ENCODE results near the gene FOXP1.
"Not testable (repeated sequence)": the region's sequence is repeated elsewhere in the genome, so short reads cannot be mapped to it uniquely, and the experiment has no call there.

The FOXP1 gene

GRCh38 chr3:70977712-70978111 lies 605.8 kb downstream of the FOXP1 start:
- Histone ChIP-seq H3F3A (ENCODE audit: control insufficient read depth, insufficient read depth) (no peaks in the 10 kb centered on the region), H3K27me3 (ENCODE audit: control insufficient read depth, low read length) (no peaks in the 10 kb centered on the region), H3K4me3 (ENCODE audit: low read length) (no peak overlapping the region), H3K9me3 (ENCODE audit: control insufficient read depth, insufficient read depth, low read length) (no peaks in the 10 kb centered on the region), H3K36me3 (ENCODE audit: control insufficient read depth, low read length) (peaks cover 43% of the 10 kb centered on the region), H3K4me2 (ENCODE audit: low read length) (no peak overlapping the region), H3K79me2 (ENCODE audit: control insufficient read depth, low read length) (no peaks in the 10 kb centered on the region), H3K9me2 (replicated peaks; ENCODE audit: control insufficient read depth, low read length) (no peaks in the 10 kb centered on the region), H4K20me1 (ENCODE audit: control insufficient read depth, insufficient read depth, low read depth, low read length) (no peaks in the 10 kb centered on the region), H3K27ac (ENCODE audit: low read depth, low read length) (no peak overlapping the region), H3K4me1 (ENCODE audit: control insufficient read depth, low read length) (no peaks in the 10 kb centered on the region)
- TF ChIP-seq EZH2phosphoT487 (IDR thresholded peaks at IDR 0.05; ENCODE audit: borderline replicate concordance, low read length): no peak
- TF ChIP-seq, protein P1, sequence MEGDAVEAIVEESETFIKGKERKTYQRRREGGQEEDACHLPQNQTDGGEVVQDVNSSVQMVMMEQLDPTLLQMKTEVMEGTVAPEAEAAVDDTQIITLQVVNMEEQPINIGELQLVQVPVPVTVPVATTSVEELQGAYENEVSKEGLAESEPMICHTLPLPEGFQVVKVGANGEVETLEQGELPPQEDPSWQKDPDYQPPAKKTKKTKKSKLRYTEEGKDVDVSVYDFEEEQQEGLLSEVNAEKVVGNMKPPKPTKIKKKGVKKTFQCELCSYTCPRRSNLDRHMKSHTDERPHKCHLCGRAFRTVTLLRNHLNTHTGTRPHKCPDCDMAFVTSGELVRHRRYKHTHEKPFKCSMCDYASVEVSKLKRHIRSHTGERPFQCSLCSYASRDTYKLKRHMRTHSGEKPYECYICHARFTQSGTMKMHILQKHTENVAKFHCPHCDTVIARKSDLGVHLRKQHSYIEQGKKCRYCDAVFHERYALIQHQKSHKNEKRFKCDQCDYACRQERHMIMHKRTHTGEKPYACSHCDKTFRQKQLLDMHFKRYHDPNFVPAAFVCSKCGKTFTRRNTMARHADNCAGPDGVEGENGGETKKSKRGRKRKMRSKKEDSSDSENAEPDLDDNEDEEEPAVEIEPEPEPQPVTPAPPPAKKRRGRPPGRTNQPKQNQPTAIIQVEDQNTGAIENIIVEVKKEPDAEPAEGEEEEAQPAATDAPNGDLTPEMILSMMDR (IDR thresholded peaks at IDR 0.05; ENCODE audit: low read depth, low read length, poor library complexity, severe bottlenecking): no peak

GRCh38 chr3:70975981-70976380 lies 607.5 kb downstream of the FOXP1 start:
- not testable (repeated sequence) for H3K9me2 ChIP-seq (replicated peaks; ENCODE audit: control insufficient read depth, low read length); H3K4me3 ChIP-seq (ENCODE audit: low read length); H3K4me1 ChIP-seq (ENCODE audit: control insufficient read depth, low read length); H3K4me2 ChIP-seq (ENCODE audit: low read length); H3K79me2 ChIP-seq (ENCODE audit: control insufficient read depth, low read length); H4K20me1 ChIP-seq (ENCODE audit: control insufficient read depth, insufficient read depth, low read depth, low read length); H3F3A ChIP-seq (ENCODE audit: control insufficient read depth, insufficient read depth); H3K27ac ChIP-seq (ENCODE audit: low read depth, low read length); H3K27me3 ChIP-seq (ENCODE audit: control insufficient read depth, low read length); H3K9me3 ChIP-seq (ENCODE audit: control insufficient read depth, insufficient read depth, low read length)
- peaks cover 53% of the 10 kb centered on the region for H3K36me3 ChIP-seq (ENCODE audit: control insufficient read depth, low read length)

DNA sequence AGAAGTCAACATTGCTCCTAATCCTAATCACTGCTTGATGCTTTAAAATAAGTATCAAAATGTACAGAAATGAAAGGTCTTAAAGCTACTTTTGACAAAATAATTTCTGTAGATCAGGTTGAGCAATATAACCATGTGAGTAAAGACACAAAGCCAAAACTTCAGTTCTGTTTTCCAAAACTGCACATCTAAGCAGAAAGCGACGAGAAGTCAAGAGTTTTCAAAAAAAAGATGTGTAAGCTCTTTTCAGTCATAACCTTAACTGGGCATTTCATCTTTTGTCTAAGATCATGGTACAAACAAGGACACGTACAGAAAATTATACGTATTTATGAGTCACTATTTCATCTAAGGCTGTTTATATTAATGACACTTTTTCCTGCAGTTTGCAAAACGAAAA lies 608.8 kb downstream of the FOXP1 start:
- TF ChIP-seq EZH2phosphoT487 (IDR thresholded peaks at IDR 0.05; ENCODE audit: borderline replicate concordance, low read length): no peak
- TF ChIP-seq, protein P1 (IDR thresholded peaks at IDR 0.05; ENCODE audit: low read depth, low read length, poor library complexity, severe bottlenecking): no peak
- Histone ChIP-seq H3K36me3 (ENCODE audit: control insufficient read depth, low read length) (peaks cover 63% of the 10 kb centered on the region), H3K27me3 (ENCODE audit: control insufficient read depth, low read length) (no peaks in the 10 kb centered on the region), H3K4me2 (ENCODE audit: low read length) (no peak overlapping the region), H3F3A (ENCODE audit: control insufficient read depth, insufficient read depth) (no peaks in the 10 kb centered on the region), H3K4me3 (ENCODE audit: low read length) (no peak overlapping the region), H3K9me3 (ENCODE audit: control insufficient read depth, insufficient read depth, low read length) (no peaks in the 10 kb centered on the region), H3K4me1 (ENCODE audit: control insufficient read depth, low read length) (no peaks in the 10 kb centered on the region), H3K27ac (ENCODE audit: low read depth, low read length) (no peak overlapping the region), H3K79me2 (ENCODE audit: control insufficient read depth, low read length) (no peaks in the 10 kb centered on the region), H3K9me2 (replicated peaks; ENCODE audit: control insufficient read depth, low read length) (no peaks in the 10 kb centered on the region), H4K20me1 (ENCODE audit: control insufficient read depth, insufficient read depth, low read depth, low read length) (no peaks in the 10 kb centered on the region)

GRCh38 chr3:70973558-70973957 lies 610.0 kb downstream of the FOXP1 start:
- H3K4me3 ChIP-seq (ENCODE audit: low read length): no peak overlapping the region
- no peaks in the 10 kb centered on the region for H4K20me1 ChIP-seq (ENCODE audit: control insufficient read depth, insufficient read depth, low read depth, low read length)
- H3K36me3 ChIP-seq (ENCODE audit: control insufficient read depth, low read length): peaks cover 75% of the 10 kb centered on the region
- no peaks in the 10 kb centered on the region for H3K9me2 ChIP-seq (replicated peaks; ENCODE audit: control insufficient read depth, low read length)
- H3F3A ChIP-seq (ENCODE audit: control insufficient read depth, insufficient read depth): no peaks in the 10 kb centered on the region
- no peaks in the 10 kb centered on the region for H3K27me3 ChIP-seq (ENCODE audit: control insufficient read depth, low read length)
- H3K9me3 ChIP-seq (ENCODE audit: control insufficient read depth, insufficient read depth, low read length): no peaks in the 10 kb centered on the region
- H3K27ac ChIP-seq (ENCODE audit: low read depth, low read length): no peak overlapping the region
- TF ChIP-seq, protein P1 (IDR thresholded peaks at IDR 0.05; ENCODE audit: low read depth, low read length, poor library complexity, severe bottlenecking): no peak
- TF ChIP-seq EZH2phosphoT487 (IDR thresholded peaks at IDR 0.05; ENCODE audit: borderline replicate concordance, low read length): no peak
- no peaks in the 10 kb centered on the region for H3K79me2 ChIP-seq (ENCODE audit: control insufficient read depth, low read length)
- no peaks in the 10 kb centered on the region for H3K4me1 ChIP-seq (ENCODE audit: control insufficient read depth, low read length)
- no peak overlapping the region for H3K4me2 ChIP-seq (ENCODE audit: low read length)
